GM19372 (cell line): ENCODE measurements around the gene GOLGA8Q.
"Not testable (repeated sequence)": the region's sequence is repeated elsewhere in the genome, so short reads cannot be mapped to it uniquely, and the experiment has no call there.

Experiments used
- ATAC-seq: cut with Tn5 transposase; IDR thresholded peaks from one replicate; pipeline ENCODE4 v1.9.1; 2021; ENCODE audit warnings: mild to moderate bottlenecking, low read depth, moderate library complexity; ENCODE audit not compliant: unreplicated experiment

The GOLGA8Q gene, protein sequence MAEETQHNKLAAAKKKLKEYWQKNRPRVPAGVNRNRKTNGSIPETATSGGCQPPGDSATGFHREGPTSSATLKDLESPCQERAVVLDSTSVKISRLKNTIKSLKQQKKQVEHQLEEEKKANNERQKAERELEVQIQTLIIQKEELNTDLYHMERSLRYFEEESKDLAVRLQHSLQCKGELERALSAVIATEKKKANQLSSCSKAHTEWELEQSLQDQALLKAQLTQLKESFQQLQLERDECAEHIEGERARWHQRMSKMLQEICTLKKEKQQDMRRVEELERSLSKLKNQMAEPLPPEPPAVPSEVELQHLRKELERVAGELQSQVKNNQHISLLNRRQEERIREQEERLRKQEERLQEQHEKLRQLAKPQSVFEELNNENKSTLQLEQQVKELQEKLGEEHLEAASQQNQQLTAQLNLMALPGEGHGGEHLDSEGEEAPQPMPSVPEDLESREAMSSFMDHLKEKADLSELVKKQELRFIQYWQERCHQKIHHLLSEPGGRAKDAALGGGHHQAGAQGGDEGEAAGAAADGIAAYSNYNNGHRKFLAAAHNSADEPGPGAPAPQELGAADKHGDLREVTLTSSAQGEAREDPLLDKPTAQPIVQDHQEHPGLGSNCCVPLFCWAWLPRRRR

GRCh38 chr15:30551750-30552149 lies at the start of gene GOLGA8Q:
GOLGA8Q (plus strand) TSS chr15:30552050; CDS start chr15:30552078, 28 bp downstream.
- not testable (repeated sequence) for ATAC-seq

GRCh38 chr15:30502904-30503781 lies 48.7 kb upstream of the GOLGA8Q start:
- not testable (repeated sequence) for ATAC-seq

GRCh38 chr15:30504162-30504843 lies 47.5 kb upstream of the GOLGA8Q start:
- ATAC-seq, result not testable (repeated sequence)

DNA sequence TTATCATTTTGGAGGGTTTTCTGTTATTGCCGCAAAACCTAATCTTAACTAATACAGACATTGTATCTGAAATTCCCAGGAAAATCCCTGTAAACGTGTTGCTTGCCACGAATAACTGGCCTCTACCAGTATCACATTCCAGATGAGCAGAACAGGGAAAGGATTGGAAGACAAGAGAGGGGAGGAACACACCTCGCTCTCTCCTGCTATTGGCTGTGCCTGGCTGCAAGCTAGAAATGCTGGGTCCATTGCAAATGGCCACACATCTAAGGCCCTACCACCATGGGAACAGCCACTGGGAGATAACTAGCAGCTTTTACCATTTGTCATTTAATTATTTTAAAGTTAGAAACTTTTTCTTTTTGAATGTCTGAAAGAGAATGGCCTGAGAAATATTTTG lies 37.3 kb upstream of the GOLGA8Q start:
- not testable (repeated sequence) for ATAC-seq

- not testable (repeated sequence) for ATAC-seq
These were observed 28.2 kb upstream of the GOLGA8Q start for GRCh38 chr15:30523453-30524243.

GRCh38 chr15:30525912-30526311 lies 25.9 kb upstream of the GOLGA8Q start:
- ATAC-seq, result not testable (repeated sequence)

GRCh38 chr15:30529049-30529448 lies 22.8 kb upstream of the GOLGA8Q start:
- not testable (repeated sequence) for ATAC-seq

GRCh38 chr15:30566949-30567348 lies 15.1 kb downstream of the GOLGA8Q start:
- ATAC-seq, result not testable (repeated sequence)

DNA sequence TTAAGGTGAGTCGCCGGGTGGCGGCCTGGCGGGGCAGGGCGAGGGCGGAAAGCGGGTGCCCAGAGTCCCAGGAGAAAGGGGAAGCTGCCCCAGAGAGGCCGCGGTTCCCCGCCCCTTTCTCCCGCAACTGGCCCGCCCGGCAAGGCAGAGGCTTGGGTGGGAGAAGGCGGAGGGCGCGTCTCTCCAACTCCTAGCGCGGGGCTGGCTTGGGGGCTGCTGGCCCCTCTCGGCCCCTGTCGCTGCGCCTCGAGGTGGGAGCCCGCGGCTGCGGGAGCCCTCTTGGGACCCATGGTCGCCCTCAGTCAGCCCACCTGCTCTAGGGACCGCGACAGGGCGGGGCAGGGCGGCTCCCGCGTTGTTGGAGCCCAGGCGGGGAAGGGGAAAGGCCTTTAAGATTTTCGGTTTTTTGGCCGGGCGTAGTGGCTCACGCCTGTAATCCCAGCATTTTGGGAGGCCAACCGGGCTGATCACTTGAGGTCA lies 21.2 kb downstream of the GOLGA8Q start:
- ATAC-seq, result not testable (repeated sequence)

DNA sequence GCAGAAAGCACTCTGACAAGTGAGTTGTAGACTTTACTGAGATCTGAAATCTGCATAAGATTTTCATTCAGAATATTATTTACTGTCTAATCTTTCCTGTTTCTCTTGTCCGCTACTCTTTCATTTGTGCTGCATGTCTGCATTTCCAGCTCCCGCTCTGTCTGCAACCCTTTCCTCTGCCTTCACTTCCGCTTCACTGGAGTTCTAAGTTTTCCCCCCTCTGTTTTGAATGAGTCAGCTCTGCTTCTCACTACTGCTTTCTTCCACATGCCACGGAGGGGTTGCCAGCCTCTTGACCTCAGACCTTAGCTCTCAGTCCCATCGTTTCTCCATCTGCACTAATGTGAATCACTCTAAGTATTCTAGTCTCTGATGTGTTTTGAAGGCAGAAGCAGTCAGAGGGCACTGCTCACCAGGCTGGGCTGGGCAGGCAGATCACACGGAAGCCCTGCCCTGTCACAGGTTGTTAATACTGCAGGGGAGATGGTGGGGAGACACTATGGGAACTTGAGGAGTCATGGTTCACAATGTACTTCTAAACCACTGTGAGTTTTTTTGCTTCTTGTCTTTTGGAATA lies 27.6 kb downstream of the GOLGA8Q start:
- ATAC-seq, result not testable (repeated sequence)

GRCh38 chr15:30580716-30581115 lies 28.9 kb downstream of the GOLGA8Q start:
- not testable (repeated sequence) for ATAC-seq

- ATAC-seq, result not testable (repeated sequence)
These were observed 47.1 kb downstream of the GOLGA8Q start for GRCh38 chr15:30598953-30599352.

DNA sequence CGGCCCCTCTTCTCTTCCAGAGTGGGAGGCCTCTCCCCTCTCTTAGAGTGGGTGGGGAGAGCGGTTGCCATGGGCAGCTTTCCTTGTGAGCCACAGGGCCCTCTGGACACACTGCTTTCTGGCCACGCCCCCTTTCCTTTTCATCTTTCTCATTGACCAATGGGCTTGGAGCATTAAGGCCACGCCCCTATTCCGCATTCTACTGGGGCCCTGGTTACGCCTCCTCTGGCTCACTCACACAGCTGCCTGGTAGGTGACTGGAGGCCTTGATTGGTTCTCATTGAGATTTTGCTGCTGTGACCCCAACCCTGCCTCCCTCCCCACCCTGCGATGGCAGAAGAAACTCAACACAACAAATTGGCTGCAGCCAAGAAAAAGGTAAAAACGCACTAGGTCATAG lies 51.9 kb downstream of the GOLGA8Q start, which contains the start of gene GOLGA8H:
Gene GOLGA8H, plus strand, starts transcription at position 233 of the 400 bp plus-strand sequence. Its CDS starts 98 bp downstream, at position 331.
- ATAC-seq, result not testable (repeated sequence)
